SU-DHL-6 (cell line): Measurements from ENCODE around the gene HSF5.

ENCODE experiments used
- H2AFZ ChIP-seq: fragments of 200-600 bp; sonication (generic); 2 replicates; pipeline ENCODE4 v1.6.1; 2014; ENCODE audit warnings: low read depth, mild to moderate bottlenecking, moderate library complexity, mixed read lengths, antibody characterized with exemption, low read length; ENCODE audit not compliant: severe bottlenecking
- H3F3A ChIP-seq: fragments of 200-600 bp; shearing (Covaris generic); 2 replicates; pipeline ENCODE4 v1.6.0; 2016; ENCODE audit warnings: antibody characterized with exemption, mild to moderate bottlenecking; ENCODE audit not compliant: insufficient read depth
- H3K27ac ChIP-seq: fragments of 200-600 bp; sonication (generic); 2 replicates; pipeline ENCODE4 v1.5.1; 2016; ENCODE audit warnings: low read depth, mild to moderate bottlenecking, low read length, moderate library complexity, mixed read lengths
- H3K27me3 ChIP-seq: fragments of 200-600 bp; sonication (generic), shearing (Covaris generic); 2 replicates; pipeline ENCODE4 v1.6.0; 2014; ENCODE audit warnings: mild to moderate bottlenecking, low read length
- H3K36me3 ChIP-seq: fragments of 200-600 bp; sonication (generic); 2 replicates; pipeline ENCODE4 v1.6.1; 2014; ENCODE audit warnings: mild to moderate bottlenecking, low read length, mixed read lengths
- H3K4me2 ChIP-seq: fragments of 300-600, 200-600 bp; shearing (Covaris generic), sonication (generic); 2 replicates; pipeline ENCODE4 v1.6.0; 2014; ENCODE audit warnings: low read length, low read depth, mild to moderate bottlenecking; ENCODE audit not compliant: poor library complexity, severe bottlenecking
- H3K4me3 ChIP-seq: fragments of 200-600 bp; sonication (generic); 2 replicates; pipeline ENCODE4 v1.5.1; 2014; ENCODE audit warnings: antibody characterized with exemption, low read length, mild to moderate bottlenecking, mixed read lengths; ENCODE audit not compliant: insufficient read depth, poor library complexity, severe bottlenecking
- H3K79me2 ChIP-seq: fragments of 200-600 bp; sonication (generic); 2 replicates; pipeline ENCODE4 v1.6.1; 2014; ENCODE audit warnings: mild to moderate bottlenecking, low read length, moderate library complexity; ENCODE audit not compliant: insufficient read depth
- H3K9ac ChIP-seq: fragments of 200-600 bp; sonication (generic); 2 replicates; pipeline ENCODE4 v1.7.0; 2014; ENCODE audit warnings: mild to moderate bottlenecking, low read length
- H3K9me2 ChIP-seq: fragments of 200-600 bp; sonication (generic); replicated peaks from 2 replicates; pipeline ENCODE4 v1.6.1; 2014; ENCODE audit warnings: low read length; ENCODE audit not compliant: insufficient read depth
- H3K9me3 ChIP-seq: fragments of 200-600 bp; sonication (generic); 2 replicates; pipeline ENCODE4 v1.6.1; 2014; ENCODE audit warnings: low read length, mixed read lengths; ENCODE audit not compliant: insufficient read depth
- H4K20me1 ChIP-seq: fragments of 200-600 bp; sonication (generic); 2 replicates; pipeline ENCODE4 v1.6.1; 2014; ENCODE audit warnings: low read depth, mild to moderate bottlenecking, antibody characterized with exemption, low read length, moderate library complexity, mixed read lengths
- CTCF ChIP-seq: fragments of 200-600 bp; sonication (generic); IDR thresholded peaks from one replicate; pipeline ENCODE4 v1.5.1; 2017; ENCODE audit warnings: antibody characterized with exemption, mild to moderate bottlenecking, low read length, moderate library complexity; ENCODE audit not compliant: insufficient read depth, poor library complexity, severe bottlenecking
- EZH2phosphoT487 ChIP-seq: fragments of 200-600 bp; sonication (generic), shearing (Covaris generic); conservative IDR thresholded peaks from 2 replicates; pipeline ENCODE4 v1.6.1; 2018; ENCODE audit warnings: mild to moderate bottlenecking, antibody characterized with exemption, low read length, moderate library complexity, mixed read lengths

Gene HSF5

GRCh38 chr17:58370716-58371115, 117.5 kb downstream of the HSF5 start:
- H3K79me2 ChIP-seq: no peaks in the 10 kb centered on the region
- no peaks in the 10 kb centered on the region for H3K36me3 ChIP-seq
- H3K9me3 ChIP-seq: no peaks in the 10 kb centered on the region
- H3K9ac ChIP-seq: no peak overlapping the region
- no peaks in the 10 kb centered on the region for H3F3A ChIP-seq
- TF ChIP-seq CTCF (no peak), EZH2phosphoT487 (no peak)
- no peaks in the 10 kb centered on the region for H3K9me2 ChIP-seq
- H4K20me1 ChIP-seq: no peaks in the 10 kb centered on the region
- H2AFZ ChIP-seq: no peak overlapping the region
- H3K4me3 ChIP-seq: no peak overlapping the region
- H3K27me3 ChIP-seq: no peaks in the 10 kb centered on the region
- no peak overlapping the region for H3K27ac ChIP-seq
- H3K4me2 ChIP-seq: no peak overlapping the region

DNA sequence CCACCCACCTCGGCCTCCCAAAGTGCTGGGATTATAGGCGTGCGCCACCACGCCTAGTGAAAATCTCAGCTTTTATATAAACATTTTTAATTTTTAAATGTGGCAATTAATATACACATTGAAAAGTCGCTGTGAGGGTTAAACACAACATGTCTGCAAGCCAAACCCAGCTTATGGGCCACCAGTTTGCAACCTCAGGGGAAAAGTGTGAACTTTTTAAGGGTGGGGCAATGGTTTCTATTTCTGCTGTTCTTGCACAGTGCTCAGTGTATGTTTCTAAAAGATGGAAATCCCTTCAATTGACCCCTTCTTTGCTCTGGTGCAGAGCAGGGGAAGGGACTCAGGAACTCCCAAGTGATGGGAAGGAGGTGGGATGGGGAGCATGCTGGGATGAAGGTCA, 117.9 kb downstream of the HSF5 start:
- H3K9me3 ChIP-seq: no peaks in the 10 kb centered on the region
- H3F3A ChIP-seq: no peaks in the 10 kb centered on the region
- no peak overlapping the region for H3K9ac ChIP-seq
- H3K4me2 ChIP-seq: no peak overlapping the region
- no peaks in the 10 kb centered on the region for H3K27me3 ChIP-seq
- H3K4me3 ChIP-seq: no peak overlapping the region
- no peak overlapping the region for H2AFZ ChIP-seq
- TF ChIP-seq EZH2phosphoT487: no peak
- no peak for TF ChIP-seq CTCF
- H3K36me3 ChIP-seq: no peaks in the 10 kb centered on the region
- H3K79me2 ChIP-seq: no peaks in the 10 kb centered on the region
- H3K9me2 ChIP-seq: no peaks in the 10 kb centered on the region
- H4K20me1 ChIP-seq: no peaks in the 10 kb centered on the region
- H3K27ac ChIP-seq: no peak overlapping the region
